Stimulated activated CD8-positive, alpha-beta memory T cell treated with anti-CD3 and anti-CD28 coated beads, Interleukin-4, amount 100 ng/mL, for 48 hours (primary cell): ENCODE results near the gene IFNA10.
A peak's percentile ranks its signal among the peaks of the same experiment; 100 is the strongest.
"Not testable (repeated sequence)": the region's sequence is repeated elsewhere in the genome, so short reads cannot be mapped to it uniquely, and the experiment has no call there.

Source experiments
- DNase-seq: peaks from one replicate; pipeline ENCODE4 v3.0.0-alpha.2; 2020

The IFNA10 gene

GRCh38 chr9:21207043-21207442 is at the start of gene IFNA10:
Gene IFNA10, minus strand, starts transcription at chr9:21207143. Its CDS starts 46 bp downstream, at chr9:21207097.
- DNase-seq = not testable (repeated sequence)

DNA sequence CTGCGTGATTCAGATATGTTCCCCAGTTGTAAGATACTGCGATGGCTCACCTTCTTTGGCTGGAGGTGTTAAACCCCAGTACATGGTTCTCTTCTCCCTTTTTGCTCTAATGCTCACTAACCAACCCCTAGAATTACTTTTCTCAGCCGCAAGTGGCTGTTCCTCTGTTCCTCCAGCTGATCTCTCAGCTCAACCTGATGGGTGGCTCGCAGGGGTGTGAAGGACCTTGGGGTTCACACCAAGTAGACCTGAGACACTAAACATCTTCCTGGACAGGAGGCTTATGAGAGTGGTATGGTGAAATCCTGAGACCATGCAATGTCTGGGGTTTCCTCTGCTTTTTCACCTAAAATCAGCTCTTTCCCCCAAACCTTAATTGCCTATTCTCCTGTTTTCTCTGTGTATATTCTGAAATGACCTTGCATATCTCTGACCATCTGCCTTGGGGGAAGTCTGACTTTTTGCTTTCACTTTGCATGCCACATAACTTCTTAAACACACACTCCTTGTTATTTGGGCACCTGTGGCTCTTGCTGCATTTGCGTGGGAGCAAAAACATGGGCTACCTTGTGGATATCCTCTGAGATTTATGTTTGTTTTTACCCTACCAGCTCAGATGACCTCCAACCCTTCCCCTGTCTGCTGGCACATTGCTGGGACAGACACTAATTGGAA is 48.7 kb upstream of the IFNA10 start:
- no peak for DNase-seq

DNA sequence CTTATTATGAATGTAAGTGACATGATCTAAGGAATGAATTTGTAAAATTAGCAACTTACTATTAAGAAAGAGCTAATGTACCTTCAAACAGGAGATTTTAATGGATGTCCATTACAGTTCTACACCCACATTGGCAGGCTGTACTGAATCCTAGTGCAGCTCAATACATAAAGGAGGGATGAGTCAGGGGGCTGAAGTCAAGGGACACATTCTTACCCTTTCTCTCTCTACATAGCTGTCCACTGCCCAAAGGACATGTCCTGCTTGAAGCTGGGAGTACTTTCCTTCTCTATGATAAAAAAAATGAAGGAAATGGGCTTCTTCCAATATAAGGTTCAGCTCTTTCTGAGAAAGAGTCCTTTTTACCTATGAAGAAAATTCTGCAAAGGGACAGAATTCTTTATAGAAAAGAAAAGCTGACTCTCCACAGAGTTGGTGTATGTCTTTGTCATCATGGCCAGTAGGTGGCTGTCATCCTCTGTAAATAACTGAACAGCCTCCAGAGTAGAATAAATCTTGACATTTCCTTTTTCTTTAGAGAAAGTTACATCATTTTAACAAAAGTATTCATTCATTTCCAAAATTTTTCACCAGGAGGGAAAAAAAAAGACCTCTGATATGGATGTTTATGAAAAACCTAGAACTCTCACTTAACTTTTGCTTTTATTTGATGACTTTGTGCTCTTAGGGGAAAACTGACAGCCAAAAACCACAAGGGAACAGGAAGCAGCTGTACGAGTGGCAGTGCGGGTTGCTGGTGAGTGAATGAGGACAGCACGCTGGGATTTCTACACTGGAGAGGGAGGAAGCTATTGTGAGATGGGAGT is 46.0 kb upstream of the IFNA10 start:
- no peak for DNase-seq

- DNase-seq = no peak
These were observed 44.7 kb upstream of the IFNA10 start for GRCh38 chr9:21251638-21252037.

- no peak for DNase-seq
These were observed 44.2 kb upstream of the IFNA10 start for GRCh38 chr9:21251190-21251589.

DNA sequence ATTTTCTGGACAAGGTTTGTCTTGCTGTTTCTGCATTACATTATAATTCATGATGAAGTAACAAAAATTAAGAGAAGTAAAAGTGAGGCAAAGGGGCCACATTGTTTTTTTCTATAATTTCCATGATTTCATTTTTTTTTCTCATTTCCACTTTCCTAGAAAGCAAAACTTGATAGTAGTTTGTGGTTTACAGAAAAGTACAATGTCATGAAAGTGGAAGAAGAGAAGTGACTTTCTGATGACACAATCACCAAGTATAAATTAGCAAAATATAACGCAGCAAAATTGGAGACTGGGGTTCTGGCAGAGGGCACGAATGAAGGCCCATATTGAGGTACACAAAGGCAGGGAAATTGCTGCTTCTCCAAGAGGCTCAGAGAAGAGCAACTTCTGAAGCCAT is 37.9 kb upstream of the IFNA10 start:
- DNase-seq = no peak

DNA sequence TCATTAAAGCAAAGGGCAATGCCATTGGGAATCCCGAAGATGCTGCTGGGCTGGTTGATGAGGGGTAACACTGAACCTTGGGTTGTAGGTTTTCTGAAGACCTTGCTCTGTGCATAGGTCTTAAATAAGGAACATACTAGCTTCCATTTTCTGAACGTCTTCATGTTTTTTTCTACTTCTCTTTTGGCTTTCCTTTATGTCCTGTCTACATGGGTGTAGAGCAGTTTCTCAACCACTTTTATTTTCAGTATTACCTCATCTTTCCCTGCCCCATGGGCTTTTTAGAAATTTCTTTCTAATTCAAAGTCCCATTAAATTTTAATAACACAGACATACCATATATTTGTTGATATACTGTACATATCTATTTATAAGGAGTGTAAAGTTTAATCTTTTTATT is 33.0 kb upstream of the IFNA10 start, which contains the start of gene IFNA14:
Gene IFNA14, minus strand, starts transcription at position 95 of the 400 bp plus-strand sequence. Its CDS starts 70 bp downstream, at position 25.
- no peak for DNase-seq

DNA sequence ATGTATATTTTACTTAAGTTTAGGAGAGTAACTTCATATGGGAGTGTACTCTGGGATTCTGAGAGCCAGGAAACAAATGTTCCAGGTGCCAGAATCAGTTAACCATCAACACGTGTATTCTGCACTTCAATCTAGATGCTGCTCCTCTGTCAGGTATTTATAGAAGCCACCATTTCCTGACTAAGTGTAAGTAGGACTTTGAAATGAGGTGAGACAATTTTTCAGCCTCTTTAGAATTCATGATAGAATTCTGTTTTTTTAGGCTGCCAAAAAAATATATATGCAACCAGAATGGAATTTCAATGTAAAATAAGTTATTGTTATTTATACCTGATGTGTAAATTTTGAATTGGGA is 29.4 kb upstream of the IFNA10 start:
- DNase-seq = not testable (repeated sequence)

DNA sequence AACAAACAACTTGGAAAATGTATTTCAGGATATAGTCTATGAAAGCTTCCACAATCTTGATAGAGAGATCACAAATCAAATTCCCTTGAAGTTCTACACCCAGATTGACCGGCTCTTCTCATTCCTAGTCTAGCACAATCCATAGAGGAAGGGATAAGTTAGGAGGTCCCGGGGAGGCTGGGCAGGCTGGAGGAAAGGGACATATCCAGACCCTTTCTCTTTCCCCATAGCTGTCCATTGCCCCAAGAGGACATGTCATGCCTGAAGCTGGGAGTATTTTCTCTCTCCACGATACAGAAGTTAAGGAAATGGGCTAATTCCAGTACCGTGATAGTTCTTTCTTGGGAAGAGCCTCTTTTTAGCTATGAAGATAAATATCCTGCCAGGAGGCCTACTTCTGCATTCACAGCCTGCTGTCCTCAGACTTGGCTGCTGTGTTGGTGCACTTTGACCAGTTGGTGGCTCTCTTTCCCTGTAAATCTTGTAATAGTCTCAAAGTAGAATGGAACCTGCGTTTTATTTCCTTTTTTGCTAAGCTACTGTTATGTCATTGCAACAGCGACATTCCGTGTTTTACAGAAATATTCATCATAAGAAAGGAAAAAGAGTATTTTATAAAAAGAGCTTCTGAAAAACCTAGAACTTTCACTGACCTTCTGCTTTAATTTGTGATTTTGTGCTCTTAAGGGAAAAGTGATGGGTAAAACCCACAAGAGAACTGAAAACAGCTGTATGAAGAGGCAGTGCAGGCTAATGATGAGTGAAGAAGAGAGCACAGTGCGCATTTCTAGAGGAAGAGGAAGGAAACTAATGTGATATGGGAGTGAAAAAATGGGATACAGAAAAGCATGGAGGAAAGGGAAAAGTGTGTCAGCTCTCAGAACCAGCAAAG is 28.8 kb upstream of the IFNA10 start:
- DNase-seq = peak; percentile 32

GRCh38 chr9:21234153-21234687 is 27.3 kb upstream of the IFNA10 start:
- DNase-seq = no peak

GRCh38 chr9:21233258-21233657 is 26.3 kb upstream of the IFNA10 start:
- no peak for DNase-seq

GRCh38 chr9:21228122-21228521 is 21.2 kb upstream of the IFNA10 start, which contains the start of gene IFNA17:
Gene IFNA17, minus strand, starts transcription at chr9:21228222. Its CDS starts 49 bp downstream, at chr9:21228173.
- DNase-seq = no peak

DNA sequence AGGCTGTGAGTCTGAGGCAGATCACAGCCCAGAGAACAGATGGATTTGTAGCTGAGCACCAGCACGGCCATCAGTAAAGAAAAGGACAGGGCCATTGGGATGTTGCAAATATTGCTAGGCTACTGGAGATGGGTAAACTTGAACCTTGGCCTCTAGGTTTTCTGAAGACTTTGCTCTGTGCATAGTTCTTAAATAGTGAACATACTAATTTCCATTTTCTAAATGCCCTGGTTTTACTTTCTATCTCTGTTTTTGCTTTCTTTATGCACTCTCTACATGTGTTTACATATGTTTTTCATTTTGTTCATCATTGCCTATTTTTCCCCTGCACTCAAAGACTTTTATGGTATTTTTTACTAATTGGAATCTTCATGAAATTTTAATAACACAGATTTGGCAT is 10.3 kb upstream of the IFNA10 start, which contains the start of gene IFNA16:
Gene IFNA16, minus strand, starts transcription at position 101 of the 400 bp plus-strand sequence. Its CDS starts 6 bp downstream, at position 95.
- DNase-seq = not testable (repeated sequence)

- not testable (repeated sequence) for DNase-seq
These were observed 6.7 kb upstream of the IFNA10 start for GRCh38 chr9:21213411-21214326.

DNA sequence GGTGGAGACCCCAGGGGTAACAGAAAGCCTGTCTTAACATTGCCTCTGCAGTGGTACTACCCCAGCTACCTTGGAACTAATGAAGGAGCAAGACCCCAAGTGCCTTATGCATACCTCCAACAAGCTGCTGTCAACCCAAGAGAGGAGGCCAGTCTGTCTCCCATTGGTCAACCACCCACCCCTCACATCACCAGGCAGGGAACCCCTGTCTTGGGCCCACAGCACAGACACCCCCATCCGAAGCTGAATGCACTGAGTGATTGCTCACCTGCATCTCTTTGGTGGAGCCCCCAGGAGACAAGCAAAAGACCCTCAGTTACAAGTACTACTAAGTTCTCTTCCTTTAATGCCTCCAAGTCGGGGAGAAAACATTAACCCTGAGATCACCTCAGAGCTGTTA is 5.2 kb upstream of the IFNA10 start:
- DNase-seq = not testable (repeated sequence)

DNA sequence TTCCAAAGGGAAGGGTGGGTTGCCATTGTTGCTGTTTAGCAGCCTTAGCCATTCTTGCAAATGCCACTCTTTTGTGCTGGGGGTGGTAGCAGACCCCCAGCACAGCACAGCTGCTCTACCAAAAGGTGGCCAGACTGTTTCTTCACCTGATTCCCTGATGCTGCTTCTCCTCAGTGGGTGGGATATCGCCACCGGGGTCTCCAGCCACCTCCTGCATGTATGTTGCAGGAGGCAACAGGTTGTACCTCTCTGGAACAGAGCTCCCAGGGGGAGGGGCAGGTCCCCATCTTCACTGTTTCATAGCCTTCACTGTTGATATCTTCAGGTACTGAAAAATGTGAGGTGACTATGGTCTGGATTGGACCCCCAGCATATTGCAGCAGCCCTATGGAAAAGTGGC is 3.8 kb upstream of the IFNA10 start:
- DNase-seq = not testable (repeated sequence)

GRCh38 chr9:21210311-21210710 is 3.4 kb upstream of the IFNA10 start:
- DNase-seq = peak; percentile 14

DNA sequence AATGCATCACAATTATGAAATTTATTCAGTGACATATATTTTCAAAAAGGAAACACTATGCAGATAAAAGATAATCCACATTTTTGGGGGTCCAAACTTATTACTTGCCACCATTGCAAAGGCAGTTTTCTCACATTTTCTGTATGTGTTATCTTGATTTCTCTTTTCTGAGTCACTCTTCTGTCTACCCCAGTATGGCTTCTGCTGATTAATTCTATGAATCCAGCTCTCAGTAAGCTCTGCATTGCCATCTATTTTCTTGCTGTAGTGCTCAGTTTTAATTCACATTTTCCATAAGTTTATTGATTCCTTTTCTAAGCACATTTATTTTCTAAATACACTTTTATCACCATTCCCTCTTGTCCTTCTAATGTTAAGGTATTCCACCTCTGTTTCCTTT is 1.7 kb downstream of the IFNA10 start:
- DNase-seq = no peak

- not testable (repeated sequence) for DNase-seq
These were observed 4.8 kb downstream of the IFNA10 start, which contains the start of gene IFNA7 for GRCh38 chr9:21202105-21202504. Gene IFNA7, minus strand, starts transcription at chr9:21202205. Its CDS starts 40 bp downstream, at chr9:21202165.

DNA sequence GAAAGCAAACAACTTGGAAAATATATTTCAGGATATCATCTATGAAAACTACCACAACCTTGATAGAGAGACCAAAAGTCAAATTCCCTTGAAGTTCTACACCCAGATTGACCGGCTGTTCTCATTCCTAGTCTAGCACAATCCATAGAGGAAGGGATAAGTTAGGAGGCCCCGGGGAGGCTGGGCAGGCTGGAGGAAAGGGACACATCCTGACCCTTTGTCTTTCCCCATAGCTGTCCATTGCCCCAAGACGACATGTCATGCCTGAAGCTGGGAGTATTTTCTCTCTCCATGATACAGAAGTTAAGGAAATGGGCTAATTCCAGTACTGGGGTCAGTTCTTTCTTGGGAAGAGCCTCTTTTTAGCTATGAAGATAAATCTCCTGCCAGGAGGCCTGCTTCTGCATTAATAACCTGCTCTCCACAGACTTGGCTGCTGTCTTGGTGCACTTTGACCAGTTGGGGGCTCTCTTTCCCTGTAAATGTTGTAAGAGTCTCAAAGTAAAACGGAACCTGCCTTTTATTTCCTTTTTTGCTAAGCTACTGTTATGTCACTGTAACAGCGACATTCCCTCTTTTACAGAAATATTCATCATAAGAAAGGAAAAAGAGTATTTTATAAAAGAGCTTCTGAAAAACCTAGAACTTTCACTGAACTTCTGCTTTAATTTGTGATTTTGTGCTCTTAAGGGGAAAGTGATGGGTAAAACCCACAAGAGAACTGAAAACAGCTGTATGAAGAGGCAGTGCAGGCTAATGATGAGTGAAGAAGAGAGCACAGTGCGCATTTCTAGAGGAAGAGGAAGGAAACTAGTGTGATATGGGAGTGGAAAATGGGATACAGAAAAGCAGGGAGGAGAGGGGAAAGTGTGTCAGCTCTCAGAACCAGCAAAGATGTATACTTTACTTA is 11.8 kb downstream of the IFNA10 start:
- not testable (repeated sequence) for DNase-seq
